Peyer's patch (tissue), 4 donors: Measurements from ENCODE around the gene SF1. TPM values are rescaled to one million over a fixed set of nuclear protein-coding genes. Genes with fewer than 3 reads are reported as not detected.

Experiments used
- DNase-seq, 3 donors: peaks; one replicate each; pipeline ENCODE4 v3.0.0-alpha.2; 2017 to 2019
- H3K27ac ChIP-seq, 4 donors: fragments of 200-600 bp; sonication (generic); one replicate each; pipeline ENCODE4 v1.5.1; 2016 to 2019
- H3K27me3 ChIP-seq, 2 donors: fragments of 200-600 bp; sonication (generic); one replicate each; pipeline ENCODE4 v1.5.1; 2019
- H3K36me3 ChIP-seq, 3 donors: fragments of 200-600 bp; sonication (generic); one replicate each; pipeline ENCODE4 v1.5.1; 2016 to 2019
- H3K4me1 ChIP-seq, 4 donors: fragments of 200-600 bp; sonication (generic); one replicate each; pipeline ENCODE4 v1.5.1; 2016 to 2019
- H3K4me3 ChIP-seq, 4 donors: fragments of 200-600 bp; sonication (generic); 1 replicate in 3 of 4; 2 replicates in 1 of 4; pipeline ENCODE4 v1.5.1; 2016 to 2019; ENCODE audit warnings: mild to moderate bottlenecking in 1 of 4
- H3K9me3 ChIP-seq, 4 donors: fragments of 200-600 bp; sonication (generic); one replicate each; pipeline ENCODE4 v1.5.1; 2016 to 2019; ENCODE audit warnings: mild to moderate bottlenecking in 1 of 4
- POLR2A ChIP-seq, 2 donors: fragments of 450-650 bp; IDR thresholded peaks; one replicate each; pipeline ENCODE4 v1.5.1; 2017; ENCODE audit warnings: antibody characterized with exemption in 2 of 2, mild to moderate bottlenecking in 2 of 2, moderate library complexity in 2 of 2
- total RNA-seq, 4 donors: library from RNA; depleted of rRNA; stranded (reverse); fragments of >200 nt; gene quantifications; one replicate each; pipeline ENCODE4 v1.1.0, GENCODE V29; 2016
- TF ChIP-seq, protein P1 (sequence below), 6 experiments: fragments of 450-650 bp in 4 of 6; fragments of 200-600 bp in 2 of 6; sonication (generic) in 1 of 6; IDR thresholded peaks; one replicate each; pipeline ENCODE4 v1.5.1; 2017 to 2019; ENCODE audit warnings: antibody characterized with exemption in 6 of 6, mild to moderate bottlenecking in 3 of 6, moderate library complexity in 1 of 6

The SF1 gene
- total RNA-seq, 4 donors from 2014 or later = 247 to 621 (median 392) TPM

DNA sequence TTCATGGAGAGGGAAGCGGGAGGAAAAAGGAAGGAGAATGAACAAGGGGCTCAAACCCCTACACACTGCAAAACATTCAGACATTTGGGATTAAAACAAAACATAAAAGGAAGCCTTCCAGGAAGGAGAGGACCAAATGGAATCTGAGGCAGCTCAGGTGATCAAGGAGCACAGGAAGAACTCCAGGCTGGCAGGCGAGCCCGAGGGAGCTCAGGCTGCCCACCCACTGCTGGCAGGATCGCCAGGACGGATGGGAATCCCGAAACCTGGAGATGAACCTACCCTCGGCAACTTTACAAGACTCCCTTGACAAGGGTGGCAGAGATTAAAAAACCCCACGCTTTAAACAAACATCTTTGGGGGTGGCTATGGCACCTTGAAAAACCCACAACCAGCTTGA is 13.6 kb downstream of the SF1 start:
- Histone ChIP-seq H3K4me1 (peaks cover 0 to 57% (median 43%) of the 10 kb centered on the region in 4 donors), H3K36me3 (peaks cover 3 to 73% (median 9%) of the 10 kb centered on the region in 3 donors), H3K9me3 (no peaks in the 10 kb centered on the region)

GRCh38 chr11:64764040-64764611 is 14.2 kb downstream of the SF1 start:
- no peak overlapping the region for H3K4me3 ChIP-seq
- peak overlapping the region; percentile 36 to 85 (median 60) for H3K27ac ChIP-seq
- peaks cover 3 to 67% (median 9%) of the 10 kb centered on the region in 3 donors for H3K36me3 ChIP-seq
- no peaks in the 10 kb centered on the region for H3K27me3 ChIP-seq
- H3K9me3 ChIP-seq = no peaks in the 10 kb centered on the region
- TF ChIP-seq POLR2A (IDR thresholded peaks at IDR 0.05) = no peak
- TF ChIP-seq, protein P1, sequence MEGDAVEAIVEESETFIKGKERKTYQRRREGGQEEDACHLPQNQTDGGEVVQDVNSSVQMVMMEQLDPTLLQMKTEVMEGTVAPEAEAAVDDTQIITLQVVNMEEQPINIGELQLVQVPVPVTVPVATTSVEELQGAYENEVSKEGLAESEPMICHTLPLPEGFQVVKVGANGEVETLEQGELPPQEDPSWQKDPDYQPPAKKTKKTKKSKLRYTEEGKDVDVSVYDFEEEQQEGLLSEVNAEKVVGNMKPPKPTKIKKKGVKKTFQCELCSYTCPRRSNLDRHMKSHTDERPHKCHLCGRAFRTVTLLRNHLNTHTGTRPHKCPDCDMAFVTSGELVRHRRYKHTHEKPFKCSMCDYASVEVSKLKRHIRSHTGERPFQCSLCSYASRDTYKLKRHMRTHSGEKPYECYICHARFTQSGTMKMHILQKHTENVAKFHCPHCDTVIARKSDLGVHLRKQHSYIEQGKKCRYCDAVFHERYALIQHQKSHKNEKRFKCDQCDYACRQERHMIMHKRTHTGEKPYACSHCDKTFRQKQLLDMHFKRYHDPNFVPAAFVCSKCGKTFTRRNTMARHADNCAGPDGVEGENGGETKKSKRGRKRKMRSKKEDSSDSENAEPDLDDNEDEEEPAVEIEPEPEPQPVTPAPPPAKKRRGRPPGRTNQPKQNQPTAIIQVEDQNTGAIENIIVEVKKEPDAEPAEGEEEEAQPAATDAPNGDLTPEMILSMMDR (IDR thresholded peaks at IDR 0.05) = no peak
- peak in 2 of 3 donors; percentile 89 to 92 for DNase-seq
- peaks cover 0 to 57% (median 46%) of the 10 kb centered on the region in 4 donors for H3K4me1 ChIP-seq

More for the DNA sequence above, 13.6 kb downstream of the SF1 start:
- no peaks in the 10 kb centered on the region for H3K27me3 ChIP-seq
- peak in 1 of 3 donors; percentile 41 for DNase-seq
- no peak overlapping the region for H3K4me3 ChIP-seq
- TF ChIP-seq POLR2A (IDR thresholded peaks at IDR 0.05) = no peak
- TF ChIP-seq, protein P1 (IDR thresholded peaks at IDR 0.05) = no peak
- peak overlapping the region in 2 of 4 donors; percentile 65 to 85 for H3K27ac ChIP-seq

DNA sequence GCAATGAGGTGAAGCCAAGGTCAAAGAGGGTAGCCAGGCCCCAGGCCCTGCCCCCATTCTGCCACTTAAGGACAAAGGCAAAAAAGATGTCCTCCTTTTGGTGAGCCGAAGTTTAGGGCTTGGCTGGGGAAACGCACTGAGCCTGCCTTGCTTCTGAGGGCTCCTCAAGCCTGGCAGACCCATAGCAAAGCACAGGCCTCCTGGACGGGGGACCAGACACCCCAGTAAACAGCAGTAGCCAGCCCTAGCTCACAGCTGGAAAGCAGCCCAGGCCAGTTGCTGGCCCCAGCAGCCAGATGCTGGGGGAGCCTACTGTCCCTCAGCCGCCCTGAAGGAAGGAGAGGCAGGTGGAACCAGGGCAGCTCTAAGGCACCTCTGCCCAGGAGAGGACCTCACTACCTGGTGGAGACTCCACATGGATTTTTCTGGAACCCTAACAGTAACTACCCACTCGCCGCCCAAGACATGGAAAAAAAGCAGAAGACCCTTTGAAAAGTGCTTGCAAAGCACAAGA is 14.8 kb downstream of the SF1 start:
- peak in 1 of 3 donors; percentile 46 for DNase-seq
- Histone ChIP-seq H3K27ac (peak overlapping the region; percentile 36 to 85 (median 60)), H3K4me1 (peaks cover 0 to 57% (median 46%) of the 10 kb centered on the region in 4 donors), H3K27me3 (no peaks in the 10 kb centered on the region), H3K36me3 (peaks cover 3 to 61% (median 9%) of the 10 kb centered on the region in 3 donors), H3K9me3 (no peaks in the 10 kb centered on the region), H3K4me3 (no peak overlapping the region)
- no peak for TF ChIP-seq POLR2A (IDR thresholded peaks at IDR 0.05)
- TF ChIP-seq, protein P1 (IDR thresholded peaks at IDR 0.05) = no peak

GRCh38 chr11:64762674-64763525 is 15.4 kb downstream of the SF1 start:
- Histone ChIP-seq H3K4me1 (peaks cover 0 to 54% (median 45%) of the 10 kb centered on the region in 4 donors), H3K36me3 (peaks cover 3 to 54% (median 9%) of the 10 kb centered on the region in 3 donors), H3K4me3 (no peak overlapping the region), H3K27ac (peak overlapping the region; percentile 36 to 85 (median 60)), H3K27me3 (no peaks in the 10 kb centered on the region), H3K9me3 (no peaks in the 10 kb centered on the region)
- peak in 2 of 3 donors; percentile 72 to 76 for DNase-seq
- TF ChIP-seq POLR2A (IDR thresholded peaks at IDR 0.05) = no peak
- TF ChIP-seq, protein P1 (IDR thresholded peaks at IDR 0.05) = no peak

GRCh38 chr11:64762277-64762673 is 16.1 kb downstream of the SF1 start:
- Histone ChIP-seq H3K27ac (peak overlapping the region; percentile 11 to 85 (median 60)), H3K4me3 (no peak overlapping the region), H3K36me3 (peaks cover under 1 to 48% (median 4%) of the 10 kb centered on the region in 3 donors), H3K4me1 (peaks cover 0 to 50% (median 42%) of the 10 kb centered on the region in 4 donors), H3K9me3 (no peaks in the 10 kb centered on the region), H3K27me3 (no peaks in the 10 kb centered on the region)
- no peak for TF ChIP-seq POLR2A (IDR thresholded peaks at IDR 0.05)
- TF ChIP-seq, protein P1 (IDR thresholded peaks at IDR 0.05) = no peak
- DNase-seq = peak in 1 of 3 donors; percentile 48
